Measurements from ENCODE around the gene PRKAB1. TPM values are rescaled to one million over a fixed set of nuclear protein-coding genes. Genes with fewer than 3 reads are reported as not detected.
"Not testable (repeated sequence)": the region's sequence is repeated elsewhere in the genome, so short reads cannot be mapped to it uniquely, and the experiment has no call there.

PRKAB1 gene
- total RNA-seq, 1 donor from 2014 or later: 28.9 TPM

DNA sequence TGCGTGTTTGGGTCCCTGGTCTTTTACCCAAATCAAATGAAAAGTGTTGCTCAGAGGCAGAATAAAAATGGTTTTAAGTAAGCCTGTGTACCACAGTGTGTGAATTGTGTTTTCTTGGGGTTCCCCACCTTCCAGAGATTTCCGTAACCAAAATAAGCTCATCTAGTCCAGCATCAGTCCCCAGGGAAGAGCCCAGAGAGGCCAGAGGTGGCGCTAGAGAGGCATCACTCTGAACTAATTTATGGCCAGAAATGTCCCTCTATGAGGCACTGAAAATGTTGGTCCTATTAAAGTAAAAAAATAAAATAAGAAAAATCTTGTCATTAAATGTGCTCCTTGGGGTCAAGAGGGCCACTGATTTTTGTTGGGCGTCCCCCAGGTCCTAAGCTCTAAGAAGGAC is 24.9 kb upstream of the PRKAB1 start:
- H3K27me3 ChIP-seq (ENCODE audit: control insufficient read depth, insufficient read depth, low read length): no peaks in the 10 kb centered on the region
- H3K36me3 ChIP-seq (ENCODE audit: control insufficient read depth, insufficient read depth, low read length): no peaks in the 10 kb centered on the region
- no peak overlapping the region for H3K4me3 ChIP-seq (ENCODE audit: low read depth, low read length)
- TF ChIP-seq, protein P1, sequence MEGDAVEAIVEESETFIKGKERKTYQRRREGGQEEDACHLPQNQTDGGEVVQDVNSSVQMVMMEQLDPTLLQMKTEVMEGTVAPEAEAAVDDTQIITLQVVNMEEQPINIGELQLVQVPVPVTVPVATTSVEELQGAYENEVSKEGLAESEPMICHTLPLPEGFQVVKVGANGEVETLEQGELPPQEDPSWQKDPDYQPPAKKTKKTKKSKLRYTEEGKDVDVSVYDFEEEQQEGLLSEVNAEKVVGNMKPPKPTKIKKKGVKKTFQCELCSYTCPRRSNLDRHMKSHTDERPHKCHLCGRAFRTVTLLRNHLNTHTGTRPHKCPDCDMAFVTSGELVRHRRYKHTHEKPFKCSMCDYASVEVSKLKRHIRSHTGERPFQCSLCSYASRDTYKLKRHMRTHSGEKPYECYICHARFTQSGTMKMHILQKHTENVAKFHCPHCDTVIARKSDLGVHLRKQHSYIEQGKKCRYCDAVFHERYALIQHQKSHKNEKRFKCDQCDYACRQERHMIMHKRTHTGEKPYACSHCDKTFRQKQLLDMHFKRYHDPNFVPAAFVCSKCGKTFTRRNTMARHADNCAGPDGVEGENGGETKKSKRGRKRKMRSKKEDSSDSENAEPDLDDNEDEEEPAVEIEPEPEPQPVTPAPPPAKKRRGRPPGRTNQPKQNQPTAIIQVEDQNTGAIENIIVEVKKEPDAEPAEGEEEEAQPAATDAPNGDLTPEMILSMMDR (IDR thresholded peaks at IDR 0.05; ENCODE audit: insufficient read depth, low read length, poor library complexity, severe bottlenecking): peak; percentile 25
- DNase-seq (ENCODE audit: low read depth): no peak

DNA sequence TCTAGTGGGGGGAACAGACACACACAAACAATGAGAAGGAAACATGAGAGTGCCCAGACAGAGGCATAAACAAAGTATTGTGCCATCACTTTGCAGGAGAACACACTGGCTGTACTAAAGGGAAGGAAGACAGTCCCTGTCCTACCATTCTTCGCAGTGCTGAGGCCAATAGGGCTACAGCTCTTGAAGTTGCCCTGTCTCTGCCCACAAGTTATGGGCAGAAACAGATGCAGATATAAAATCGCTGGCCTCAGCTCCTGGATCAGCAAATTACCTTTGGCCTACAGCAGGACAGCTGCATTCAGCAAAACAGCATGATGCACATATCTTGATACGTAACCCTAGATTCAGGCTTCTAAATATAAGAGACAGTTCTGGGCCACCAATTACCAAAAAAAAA is 23.0 kb upstream of the PRKAB1 start:
- no peak for DNase-seq (ENCODE audit: low read depth)
- H3K27me3 ChIP-seq (ENCODE audit: control insufficient read depth, insufficient read depth, low read length): no peaks in the 10 kb centered on the region
- H3K4me3 ChIP-seq (ENCODE audit: low read depth, low read length): no peak overlapping the region
- TF ChIP-seq, protein P1 (IDR thresholded peaks at IDR 0.05; ENCODE audit: insufficient read depth, low read length, poor library complexity, severe bottlenecking): no peak
- no peaks in the 10 kb centered on the region for H3K36me3 ChIP-seq (ENCODE audit: control insufficient read depth, insufficient read depth, low read length)

DNA sequence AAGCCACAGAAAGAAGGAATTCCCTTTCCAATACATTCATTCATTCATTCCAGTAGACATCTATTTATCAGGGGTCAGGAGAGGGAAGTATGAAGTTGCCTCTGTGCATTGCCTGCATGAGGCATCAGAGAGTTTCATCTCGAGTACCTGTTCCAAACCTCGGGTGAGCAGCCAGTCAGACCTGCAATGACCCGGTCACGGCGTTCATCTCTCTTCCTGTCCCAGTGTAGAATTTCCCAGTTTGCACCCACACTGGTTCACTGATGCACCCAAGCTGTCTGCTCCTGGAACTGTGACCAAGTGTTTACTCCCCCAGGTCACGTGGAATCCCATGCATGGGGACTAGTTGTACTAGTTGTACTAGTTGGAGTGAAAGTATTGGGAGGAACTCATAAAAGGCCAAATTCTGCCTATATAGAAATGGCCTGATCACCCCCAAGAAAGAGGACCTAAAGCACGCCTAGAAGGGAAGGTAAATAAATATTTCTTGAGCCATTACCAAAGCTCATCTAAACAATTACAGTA is 22.3 kb upstream of the PRKAB1 start:
- TF ChIP-seq, protein P1 (IDR thresholded peaks at IDR 0.05; ENCODE audit: insufficient read depth, low read length, poor library complexity, severe bottlenecking): no peak
- H3K27me3 ChIP-seq (ENCODE audit: control insufficient read depth, insufficient read depth, low read length): no peaks in the 10 kb centered on the region
- H3K4me3 ChIP-seq (ENCODE audit: low read depth, low read length): no peak overlapping the region
- DNase-seq (ENCODE audit: low read depth): no peak
- no peaks in the 10 kb centered on the region for H3K36me3 ChIP-seq (ENCODE audit: control insufficient read depth, insufficient read depth, low read length)

DNA sequence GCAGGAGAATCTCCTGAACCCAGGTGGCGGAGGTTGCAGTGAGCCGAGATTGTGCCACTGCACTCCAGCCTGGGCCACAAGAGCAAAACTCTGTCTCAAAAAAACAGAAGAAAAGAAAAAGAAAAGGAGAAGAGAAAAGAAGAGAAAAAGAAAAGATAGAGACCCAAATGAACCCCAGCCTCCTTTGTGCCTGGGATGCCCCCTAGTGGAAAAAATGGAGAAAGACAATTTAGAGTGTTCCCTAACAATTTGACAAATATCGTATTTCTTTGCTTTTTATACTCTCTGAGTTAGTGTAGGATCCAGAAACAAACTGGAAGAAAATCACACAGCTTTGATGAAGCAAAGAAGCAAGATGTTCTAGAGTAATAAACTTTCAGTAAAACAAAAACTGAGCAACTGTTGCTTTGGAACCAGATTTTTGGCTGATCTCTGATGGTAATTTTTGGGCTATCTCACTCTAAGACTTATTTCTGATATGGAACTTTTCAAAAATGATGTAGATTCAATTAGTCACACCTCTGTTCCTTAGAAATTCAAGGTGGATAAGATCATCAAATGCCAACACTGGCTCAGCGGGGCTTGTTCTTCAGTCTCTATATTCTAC is 18.6 kb upstream of the PRKAB1 start:
- TF ChIP-seq, protein P1 (IDR thresholded peaks at IDR 0.05; ENCODE audit: insufficient read depth, low read length, poor library complexity, severe bottlenecking): peak; percentile 68
- H3K36me3 ChIP-seq (ENCODE audit: control insufficient read depth, insufficient read depth, low read length): no peaks in the 10 kb centered on the region
- DNase-seq (ENCODE audit: low read depth): no peak
- no peak overlapping the region for H3K4me3 ChIP-seq (ENCODE audit: low read depth, low read length)
- no peaks in the 10 kb centered on the region for H3K27me3 ChIP-seq (ENCODE audit: control insufficient read depth, insufficient read depth, low read length)

DNA sequence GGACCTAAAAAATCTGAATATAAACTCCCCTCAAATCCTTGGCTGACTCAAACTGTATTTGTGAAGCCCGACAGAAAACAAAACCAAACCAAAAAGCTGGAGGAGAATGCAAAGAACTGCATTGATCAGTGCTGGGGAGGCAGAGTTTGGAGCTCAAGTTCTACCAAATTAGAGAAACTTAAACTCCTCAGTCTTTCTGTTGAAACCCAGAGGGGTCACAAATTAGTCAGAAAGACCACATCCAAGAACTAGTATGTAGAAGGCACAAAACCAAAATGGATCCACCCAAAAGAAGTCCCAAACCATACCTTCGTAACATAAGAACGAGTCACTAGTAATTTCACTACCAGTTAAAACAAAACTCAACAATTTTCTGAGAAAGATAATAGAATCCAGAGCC is 15.3 kb upstream of the PRKAB1 start:
- H3K4me3 ChIP-seq (ENCODE audit: low read depth, low read length): no peak overlapping the region
- H3K36me3 ChIP-seq (ENCODE audit: control insufficient read depth, insufficient read depth, low read length): no peaks in the 10 kb centered on the region
- TF ChIP-seq, protein P1 (IDR thresholded peaks at IDR 0.05; ENCODE audit: insufficient read depth, low read length, poor library complexity, severe bottlenecking): no peak
- DNase-seq (ENCODE audit: low read depth): no peak
- H3K27me3 ChIP-seq (ENCODE audit: control insufficient read depth, insufficient read depth, low read length): no peaks in the 10 kb centered on the region

DNA sequence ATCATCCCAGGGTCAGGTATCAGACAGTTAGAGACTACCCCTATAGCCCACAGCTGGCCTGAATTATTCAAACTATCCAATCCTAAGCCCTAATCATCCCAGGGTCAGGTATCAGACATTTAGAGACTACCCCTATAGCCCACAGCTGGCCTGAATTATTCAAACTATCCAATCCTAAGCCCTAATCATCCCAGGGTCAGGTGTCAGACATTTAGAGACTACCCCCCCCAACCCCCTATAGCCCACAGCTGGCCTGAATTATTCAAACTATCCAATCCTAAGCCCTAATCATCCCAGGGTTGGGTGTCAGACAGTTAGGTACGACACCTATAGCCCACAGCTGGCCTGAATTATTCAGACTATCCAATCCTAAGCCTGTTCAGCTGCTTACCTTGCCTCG is 10.9 kb upstream of the PRKAB1 start:
- not testable (repeated sequence) for H3K27me3 ChIP-seq (ENCODE audit: control insufficient read depth, insufficient read depth, low read length); H3K36me3 ChIP-seq (ENCODE audit: control insufficient read depth, insufficient read depth, low read length); H3K4me3 ChIP-seq (ENCODE audit: low read depth, low read length); DNase-seq (ENCODE audit: low read depth)

DNA sequence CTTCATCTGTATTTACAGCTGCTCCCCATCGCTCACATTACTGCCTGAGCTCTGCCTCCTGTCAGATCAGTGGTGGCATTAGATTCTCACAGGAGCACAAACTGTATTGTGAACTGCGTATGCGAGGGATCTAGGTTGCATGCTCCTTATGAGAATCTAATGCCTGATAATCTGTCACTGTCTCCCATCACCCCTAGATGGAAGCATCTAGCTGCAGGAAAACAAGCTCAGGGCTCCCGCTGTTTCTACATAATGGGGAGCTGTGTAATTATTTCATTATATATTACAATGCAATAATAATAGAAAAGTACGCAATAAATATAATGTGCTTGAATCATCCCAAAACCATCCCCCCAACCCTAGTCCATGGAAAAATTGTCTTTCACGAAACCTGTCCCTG is 9.8 kb upstream of the PRKAB1 start:
- not testable (repeated sequence) for H3K27me3 ChIP-seq (ENCODE audit: control insufficient read depth, insufficient read depth, low read length); H3K4me3 ChIP-seq (ENCODE audit: low read depth, low read length); DNase-seq (ENCODE audit: low read depth); H3K36me3 ChIP-seq (ENCODE audit: control insufficient read depth, insufficient read depth, low read length)

Data from kidney epithelial cell (primary cell).